ENCODE results near the gene EIF3M.

The EIF3M gene

DNA sequence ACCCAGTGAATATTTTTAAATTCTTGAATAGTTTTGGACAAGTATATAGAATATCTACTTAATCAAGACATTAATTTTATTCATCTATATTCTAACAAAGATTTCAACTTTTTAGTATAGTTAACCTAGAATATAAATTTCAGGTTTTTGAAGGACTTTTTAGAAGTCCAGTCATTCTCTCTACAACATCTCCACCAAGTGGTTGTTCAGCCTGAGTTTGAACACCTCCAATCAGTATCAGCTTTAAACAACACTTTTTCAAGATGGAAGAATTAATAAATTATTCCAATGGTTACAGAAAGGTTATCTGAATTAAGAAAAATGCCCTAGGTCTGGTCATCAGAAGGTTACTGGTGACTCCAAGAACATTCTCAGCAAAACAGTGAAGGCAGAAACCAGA, 31.8 kb downstream of the EIF3M start:
- H3K27ac ChIP-seq = no peak overlapping the region
- TF ChIP-seq ZFX (IDR thresholded peaks at IDR 0.05; ENCODE audit: borderline replicate concordance) = no peak
- TF ChIP-seq, protein P1, sequence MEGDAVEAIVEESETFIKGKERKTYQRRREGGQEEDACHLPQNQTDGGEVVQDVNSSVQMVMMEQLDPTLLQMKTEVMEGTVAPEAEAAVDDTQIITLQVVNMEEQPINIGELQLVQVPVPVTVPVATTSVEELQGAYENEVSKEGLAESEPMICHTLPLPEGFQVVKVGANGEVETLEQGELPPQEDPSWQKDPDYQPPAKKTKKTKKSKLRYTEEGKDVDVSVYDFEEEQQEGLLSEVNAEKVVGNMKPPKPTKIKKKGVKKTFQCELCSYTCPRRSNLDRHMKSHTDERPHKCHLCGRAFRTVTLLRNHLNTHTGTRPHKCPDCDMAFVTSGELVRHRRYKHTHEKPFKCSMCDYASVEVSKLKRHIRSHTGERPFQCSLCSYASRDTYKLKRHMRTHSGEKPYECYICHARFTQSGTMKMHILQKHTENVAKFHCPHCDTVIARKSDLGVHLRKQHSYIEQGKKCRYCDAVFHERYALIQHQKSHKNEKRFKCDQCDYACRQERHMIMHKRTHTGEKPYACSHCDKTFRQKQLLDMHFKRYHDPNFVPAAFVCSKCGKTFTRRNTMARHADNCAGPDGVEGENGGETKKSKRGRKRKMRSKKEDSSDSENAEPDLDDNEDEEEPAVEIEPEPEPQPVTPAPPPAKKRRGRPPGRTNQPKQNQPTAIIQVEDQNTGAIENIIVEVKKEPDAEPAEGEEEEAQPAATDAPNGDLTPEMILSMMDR (IDR thresholded peaks at IDR 0.05) = no peak

DNA sequence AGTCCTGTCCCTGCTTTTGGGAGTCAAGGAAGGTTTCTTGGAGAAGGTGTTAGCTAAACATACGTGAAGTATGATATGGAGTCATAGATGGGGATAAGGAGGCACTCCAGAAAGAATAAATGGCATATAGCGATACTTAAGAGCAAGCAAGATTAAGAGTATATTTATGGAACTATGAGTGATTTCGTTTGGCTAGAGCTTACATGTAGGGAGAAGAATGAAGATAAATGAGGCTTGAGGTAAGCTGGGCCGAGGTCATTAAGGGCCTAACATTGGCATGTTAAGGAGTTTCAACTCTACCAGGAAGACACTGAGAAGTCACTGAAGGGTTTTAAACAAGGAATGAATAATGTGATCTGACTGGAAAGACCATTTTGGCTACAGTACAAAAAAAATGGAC, 33.3 kb downstream of the EIF3M start:
- TF ChIP-seq, protein P1 (IDR thresholded peaks at IDR 0.05) = no peak
- no peak for TF ChIP-seq ZFX (IDR thresholded peaks at IDR 0.05; ENCODE audit: borderline replicate concordance)

DNA sequence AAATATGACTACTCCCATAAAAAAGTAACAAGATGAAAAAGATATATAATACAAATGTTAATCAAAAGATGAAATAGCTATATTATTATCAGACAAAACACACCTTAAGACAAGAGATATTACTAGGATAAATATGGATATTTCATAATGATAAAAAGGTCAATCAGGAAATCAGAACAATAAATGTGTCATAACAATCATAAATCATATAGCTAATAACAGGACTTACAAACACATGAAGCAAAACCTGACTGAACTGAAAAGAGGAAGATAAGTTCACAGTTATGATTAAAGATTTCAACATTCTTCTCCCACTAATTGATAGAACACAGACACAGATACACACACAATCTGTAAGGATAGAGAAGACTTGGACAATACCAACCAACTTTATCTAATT, 47.2 kb downstream of the EIF3M start:
- TF ChIP-seq ZFX (IDR thresholded peaks at IDR 0.05; ENCODE audit: borderline replicate concordance) = no peak
- TF ChIP-seq, protein P1 (IDR thresholded peaks at IDR 0.05) = no peak
- H3K27ac ChIP-seq = no peak overlapping the region

More for the DNA sequence above, 33.3 kb downstream of the EIF3M start:
- no peak overlapping the region for H3K27ac ChIP-seq

DNA sequence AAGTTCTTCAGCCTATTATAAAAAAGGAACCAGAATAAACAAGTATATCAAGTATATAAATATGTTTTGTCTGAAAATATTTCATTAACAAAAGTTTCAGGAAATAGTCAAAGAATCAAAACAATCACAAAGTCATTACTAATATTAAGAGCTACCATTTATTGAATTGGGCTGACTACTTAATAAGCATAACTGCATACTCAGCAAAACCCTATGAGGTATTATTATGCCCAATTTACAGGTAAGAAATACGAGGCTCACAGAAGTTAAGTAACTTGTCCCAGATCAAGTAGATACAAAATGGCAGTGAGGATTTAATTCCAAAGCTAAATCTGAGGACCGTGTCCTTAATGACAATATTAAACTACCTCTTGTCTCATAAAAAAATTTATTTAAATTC, 52.2 kb downstream of the EIF3M start:
- TF ChIP-seq, protein P1 (IDR thresholded peaks at IDR 0.05) = no peak
- no peak for TF ChIP-seq ZFX (IDR thresholded peaks at IDR 0.05; ENCODE audit: borderline replicate concordance)
- H3K27ac ChIP-seq = no peak overlapping the region

DNA sequence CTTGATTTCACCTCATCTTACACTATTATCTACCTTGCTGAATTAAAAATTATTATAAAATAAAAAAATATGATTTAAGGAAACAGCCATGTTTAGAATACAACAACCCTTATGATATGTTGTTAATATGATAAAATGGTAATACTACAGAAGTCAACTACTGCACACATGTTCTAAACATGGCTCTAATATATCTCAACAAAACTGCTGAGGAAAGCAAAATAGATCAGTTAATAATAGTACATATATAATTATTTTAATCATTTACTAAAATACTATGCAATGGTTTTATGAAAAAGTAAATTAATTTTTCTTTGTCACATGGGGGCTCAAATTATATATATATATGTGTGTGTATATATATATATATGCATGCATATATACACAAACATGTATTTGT, 57.7 kb downstream of the EIF3M start:
- TF ChIP-seq ZFX (IDR thresholded peaks at IDR 0.05; ENCODE audit: borderline replicate concordance) = no peak
- TF ChIP-seq, protein P1 (IDR thresholded peaks at IDR 0.05) = no peak
- no peak overlapping the region for H3K27ac ChIP-seq

DNA sequence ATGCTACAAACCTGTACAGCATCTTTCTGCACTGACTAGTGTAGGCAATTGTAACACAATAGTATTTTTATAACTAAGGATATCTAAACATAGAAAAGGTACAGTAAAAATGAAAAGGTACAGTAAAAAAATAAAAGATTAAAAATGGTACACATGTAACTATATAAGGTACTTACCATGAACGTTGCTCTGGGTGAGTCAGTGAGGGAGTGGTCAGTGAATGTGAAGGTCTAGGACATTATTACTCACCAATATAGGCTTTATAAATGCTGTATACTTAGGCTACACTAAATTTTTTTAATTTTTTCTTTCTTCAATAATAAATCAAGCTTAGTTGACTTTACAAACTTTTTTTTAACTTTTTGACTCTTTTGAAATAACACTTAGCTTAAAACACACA, 59.9 kb downstream of the EIF3M start:
- no peak for TF ChIP-seq ZFX (IDR thresholded peaks at IDR 0.05; ENCODE audit: borderline replicate concordance)
- TF ChIP-seq, protein P1 (IDR thresholded peaks at IDR 0.05) = no peak
- H3K27ac ChIP-seq = no peak overlapping the region
